Endothelial cell of umbilical vein (primary cell): ENCODE measurements around the gene HSPA6.
"Not testable (repeated sequence)": the region's sequence is repeated elsewhere in the genome, so short reads cannot be mapped to it uniquely, and the experiment has no call there.

Experiments
- CTCF ChIP-seq, 2 donors: IDR thresholded peaks; 1 replicate in 1 of 2; 2 replicates in 1 of 2; pipeline ENCODE4 v1.5.1; 2011; ENCODE audit warnings: low read length in 2 of 2, mild to moderate bottlenecking in 2 of 2, moderate library complexity in 2 of 2, control low read depth in 1 of 2, inconsistent platforms in 1 of 2, low read depth in 1 of 2; ENCODE audit not compliant: insufficient read depth in 1 of 2; ENCODE audit errors: extremely low read depth in 1 of 2
- EZH2 ChIP-seq: IDR thresholded peaks from 2 replicates; pipeline ENCODE4 v1.6.1; 2012; ENCODE audit warnings: borderline replicate concordance, low read depth, mild to moderate bottlenecking, moderate library complexity, low read length, inconsistent platforms; ENCODE audit not compliant: severe bottlenecking
- POLR2A ChIP-seq: IDR thresholded peaks from 2 replicates; pipeline ENCODE4 v1.6.1; 2012; ENCODE audit warnings: low read depth, mild to moderate bottlenecking, control low read depth, low read length
- POLR2AphosphoS5 ChIP-seq: IDR thresholded peaks from 2 replicates; pipeline ENCODE4 v1.6.1; 2012; ENCODE audit warnings: low read depth, mild to moderate bottlenecking, control low read depth, low read length, moderate library complexity; ENCODE audit not compliant: insufficient read depth

GRCh38 chr1:161562441-161562840 is 38.1 kb downstream of the HSPA6 start:
- not testable (repeated sequence) for TF ChIP-seq CTCF (IDR thresholded peaks at IDR 0.05; ENCODE audit: extremely low read depth in 1 of 2, insufficient read depth in 1 of 2, low read depth in 1 of 2, low read length in 2 of 2); EZH2; POLR2A; POLR2AphosphoS5
